Neural crest cell (in vitro differentiated cells): ENCODE results near the gene ABHD5. TPM values are rescaled to one million over a fixed set of nuclear protein-coding genes. Genes with fewer than 3 reads are reported as not detected.

Experiments used
- DNase-seq: peaks from one replicate; pipeline ENCODE4 v3.0.0; 2021; ENCODE audit warnings: low read depth, mixed read lengths, low spot score
- H3K27ac Mint-ChIP-seq: one replicate; pipeline ENCODE4 v1.8.0; 2021; ENCODE audit warnings: mild to moderate bottlenecking, mixed read lengths; ENCODE audit not compliant: unreplicated experiment
- H3K27me3 Mint-ChIP-seq: 2 replicates; pipeline ENCODE4 v1.8.0; 2021; ENCODE audit warnings: low read depth, mild to moderate bottlenecking, mixed read lengths
- H3K36me3 Mint-ChIP-seq: 2 replicates; pipeline ENCODE4 v1.8.0; 2021; ENCODE audit warnings: low read depth, mild to moderate bottlenecking, mixed read lengths
- H3K4me1 Mint-ChIP-seq: 2 replicates; pipeline ENCODE4 v1.8.0; 2021; ENCODE audit warnings: mixed read lengths
- H3K4me3 Mint-ChIP-seq: one replicate; pipeline ENCODE4 v1.8.0; 2021; ENCODE audit warnings: mild to moderate bottlenecking, mixed read lengths
- H3K9me3 Mint-ChIP-seq: 2 replicates; pipeline ENCODE4 v1.8.0; 2021; ENCODE audit warnings: mixed read lengths
- CTCF ChIP-seq: fragments of 200-600 bp; sonication (generic); conservative IDR thresholded peaks from 2 replicates; pipeline ENCODE4 v1.5.0; 2021; ENCODE audit warnings: antibody characterized with exemption, mild to moderate bottlenecking
- total RNA-seq: library from RNA; stranded (reverse); gene quantifications from 2 replicates; pipeline ENCODE4 v1.2.1, GENCODE V29; 2021

Gene ABHD5
- total RNA-seq, 1 donor from 2014 or later: 12.5 TPM

GRCh38 chr3:43734685-43735084 lies 43.9 kb downstream of the ABHD5 start:
- Mint-ChIP-seq H3K4me1 (no peaks in the 10 kb centered on the region), H3K36me3 (peaks cover 5% of the 10 kb centered on the region)

GRCh38 chr3:43735618-43736017 lies 44.9 kb downstream of the ABHD5 start:
- Mint-ChIP-seq H3K4me3 (no peak overlapping the region), H3K27me3 (no peaks in the 10 kb centered on the region), H3K27ac (no peak overlapping the region), H3K36me3 (no peaks in the 10 kb centered on the region), H3K4me1 (no peaks in the 10 kb centered on the region), H3K9me3 (no peaks in the 10 kb centered on the region)
- no peak for TF ChIP-seq CTCF
- DNase-seq: no peak

More at GRCh38 chr3:43734685-43735084, 43.9 kb downstream of the ABHD5 start:
- DNase-seq: no peak
- no peak overlapping the region for H3K4me3 Mint-ChIP-seq
- H3K27me3 Mint-ChIP-seq: no peaks in the 10 kb centered on the region
- no peak overlapping the region for H3K27ac Mint-ChIP-seq
- TF ChIP-seq CTCF: no peak
- H3K9me3 Mint-ChIP-seq: no peaks in the 10 kb centered on the region

- no peak for DNase-seq
- H3K36me3 Mint-ChIP-seq: no peaks in the 10 kb centered on the region
- no peak for TF ChIP-seq CTCF
- no peaks in the 10 kb centered on the region for H3K4me1 Mint-ChIP-seq
- no peaks in the 10 kb centered on the region for H3K9me3 Mint-ChIP-seq
- H3K4me3 Mint-ChIP-seq: no peak overlapping the region
- no peak overlapping the region for H3K27ac Mint-ChIP-seq
- H3K27me3 Mint-ChIP-seq: no peaks in the 10 kb centered on the region
Measured at GRCh38 chr3:43736558-43737440, 46.1 kb downstream of the ABHD5 start.

- TF ChIP-seq CTCF: no peak
- H3K9me3 Mint-ChIP-seq: no peaks in the 10 kb centered on the region
- no peak overlapping the region for H3K27ac Mint-ChIP-seq
- H3K36me3 Mint-ChIP-seq: no peaks in the 10 kb centered on the region
- H3K4me1 Mint-ChIP-seq: no peaks in the 10 kb centered on the region
- no peak for DNase-seq
- H3K4me3 Mint-ChIP-seq: no peak overlapping the region
- H3K27me3 Mint-ChIP-seq: no peaks in the 10 kb centered on the region
Measured at GRCh38 chr3:43738305-43738704, 47.6 kb downstream of the ABHD5 start.

- no peak overlapping the region for H3K4me3 Mint-ChIP-seq
- no peaks in the 10 kb centered on the region for H3K4me1 Mint-ChIP-seq
- no peak for DNase-seq
- H3K27ac Mint-ChIP-seq: no peak overlapping the region
- H3K27me3 Mint-ChIP-seq: no peaks in the 10 kb centered on the region
- no peaks in the 10 kb centered on the region for H3K36me3 Mint-ChIP-seq
- peaks cover 2% of the 10 kb centered on the region for H3K9me3 Mint-ChIP-seq
- TF ChIP-seq CTCF: peak; percentile 40
Measured at GRCh38 chr3:43742920-43743319, 52.2 kb downstream of the ABHD5 start.
